Fibroblast of lung (primary cell): ENCODE data around the gene WDR93. TPM values are rescaled to one million over a fixed set of nuclear protein-coding genes. Genes with fewer than 3 reads are reported as not detected.
A peak's percentile ranks its signal among the peaks of the same experiment; 100 is the strongest.

ENCODE experiments used
- DNase-seq, 2 donors: peaks; one replicate each; pipeline versions ENCODE4 v3.0.0 to v3.0.0-alpha.2; 2010; ENCODE audit warnings: low read depth in 2 of 2
- H2AFZ ChIP-seq: 2 replicates; pipeline ENCODE4 v1.5.1; 2012; ENCODE audit warnings: low read length, control low read depth, inconsistent platforms
- H3K27ac ChIP-seq: 2 replicates; pipeline ENCODE4 v1.5.1; 2011; ENCODE audit warnings: low read length, control low read depth; ENCODE audit not compliant: insufficient read depth
- H3K27me3 ChIP-seq: 2 replicates; pipeline ENCODE4 v1.5.1; 2011; ENCODE audit warnings: mild to moderate bottlenecking, low read length; ENCODE audit not compliant: control insufficient read depth, insufficient read depth
- H3K36me3 ChIP-seq: 2 replicates; pipeline ENCODE4 v1.5.1; 2011; ENCODE audit warnings: low read length; ENCODE audit not compliant: control insufficient read depth, insufficient read depth
- H3K4me1 ChIP-seq: 2 replicates; pipeline ENCODE4 v1.5.1; 2011; ENCODE audit warnings: low read length; ENCODE audit not compliant: control insufficient read depth, insufficient read depth; ENCODE audit errors: extremely low read depth
- H3K4me2 ChIP-seq: 2 replicates; pipeline ENCODE4 v1.5.1; 2011; ENCODE audit warnings: low read length, control low read depth; ENCODE audit not compliant: insufficient read depth; ENCODE audit errors: extremely low read depth
- H3K4me3 ChIP-seq, 4 experiments: fragments of 200-600 bp in 1 of 4; sonication (generic) in 1 of 4; replicated peaks in 1 of 4; 2 replicates each; pipeline ENCODE4 v1.5.1; 2011 to 2016; ENCODE audit warnings: low read length in 4 of 4, low read depth in 3 of 4, mild to moderate bottlenecking in 3 of 4, control low read depth in 2 of 4, inconsistent platforms in 1 of 4, mixed read lengths in 1 of 4; ENCODE audit not compliant: insufficient read depth in 1 of 4; ENCODE audit errors: control extremely low read depth in 1 of 4
- H3K79me2 ChIP-seq: 2 replicates; pipeline ENCODE4 v1.5.1; 2012; ENCODE audit warnings: mild to moderate bottlenecking, low read length, inconsistent platforms; ENCODE audit not compliant: control insufficient read depth, insufficient read depth
- H3K9ac ChIP-seq: 2 replicates; pipeline ENCODE4 v1.5.1; 2011; ENCODE audit warnings: mild to moderate bottlenecking, low read length, control low read depth; ENCODE audit not compliant: insufficient read depth
- H3K9me3 ChIP-seq: 2 replicates; pipeline ENCODE4 v1.5.1; 2012; ENCODE audit warnings: low read depth, low read length; ENCODE audit not compliant: control insufficient read depth, insufficient read depth
- H4K20me1 ChIP-seq: 2 replicates; pipeline ENCODE4 v1.5.1; 2011; ENCODE audit warnings: low read length; ENCODE audit not compliant: control insufficient read depth, insufficient read depth; ENCODE audit errors: extremely low read depth
- CTCF ChIP-seq, 2 donors: IDR thresholded peaks in 1 of 2; conservative IDR thresholded peaks in 1 of 2; 1 replicate in 1 of 2; 2 replicates in 1 of 2; pipeline ENCODE4 v1.5.1; 2011 to 2012; ENCODE audit warnings: low read length in 2 of 2, control low read depth in 1 of 2, inconsistent platforms in 1 of 2, low read depth in 1 of 2, mild to moderate bottlenecking in 1 of 2
- EZH2 ChIP-seq: IDR thresholded peaks from 2 replicates; pipeline ENCODE4 v1.5.1; 2012; ENCODE audit warnings: low read length, control low read depth, mild to moderate bottlenecking; ENCODE audit errors: missing control alignments
- polyA plus RNA-seq, 2 donors: library from polyadenylated mRNA; depleted of rRNA in 1 of 2; stranded (reverse) in 1 of 2; unstranded in 1 of 2; fragments of >200 nt; gene quantifications; 2 replicates each; pipeline ENCODE4 v1.2.1, GENCODE V29; 2011 to 2012; ENCODE audit warnings: missing spikeins in 1 of 2
- total RNA-seq: library from RNA; depleted of rRNA; stranded (reverse); fragments of >200 nt; gene quantifications from 2 replicates; pipeline ENCODE4 v1.2.1, GENCODE V29; 2014

The WDR93 gene
- total and polyA plus RNA-seq, 2 donors (not counting 1 experiment from before 2014, with no cell fraction given): 0.14 to 0.17 TPM

GRCh38 chr15:89766357-89767311 is 76.0 kb downstream of the WDR93 start:
- Histone ChIP-seq H3K4me3 (no peak overlapping the region), H3K79me2 (no peaks in the 10 kb centered on the region), H3K27me3 (no peaks in the 10 kb centered on the region), H2AFZ (no peak overlapping the region), H3K4me2 (no peak overlapping the region), H4K20me1 (no peaks in the 10 kb centered on the region), H3K9ac (no peak overlapping the region), H3K4me1 (peaks cover 6% of the 10 kb centered on the region), H3K27ac (no peak overlapping the region), H3K36me3 (no peaks in the 10 kb centered on the region), H3K9me3 (no peaks in the 10 kb centered on the region)
- TF ChIP-seq CTCF (conservative IDR thresholded peaks at IDR 0.05 in 1 of 2, IDR thresholded peaks at IDR 0.05 in 1 of 2; ENCODE audit: low read depth in 1 of 2, low read length in 2 of 2): no peak
- no peak for TF ChIP-seq EZH2
- no peak for DNase-seq

DNA sequence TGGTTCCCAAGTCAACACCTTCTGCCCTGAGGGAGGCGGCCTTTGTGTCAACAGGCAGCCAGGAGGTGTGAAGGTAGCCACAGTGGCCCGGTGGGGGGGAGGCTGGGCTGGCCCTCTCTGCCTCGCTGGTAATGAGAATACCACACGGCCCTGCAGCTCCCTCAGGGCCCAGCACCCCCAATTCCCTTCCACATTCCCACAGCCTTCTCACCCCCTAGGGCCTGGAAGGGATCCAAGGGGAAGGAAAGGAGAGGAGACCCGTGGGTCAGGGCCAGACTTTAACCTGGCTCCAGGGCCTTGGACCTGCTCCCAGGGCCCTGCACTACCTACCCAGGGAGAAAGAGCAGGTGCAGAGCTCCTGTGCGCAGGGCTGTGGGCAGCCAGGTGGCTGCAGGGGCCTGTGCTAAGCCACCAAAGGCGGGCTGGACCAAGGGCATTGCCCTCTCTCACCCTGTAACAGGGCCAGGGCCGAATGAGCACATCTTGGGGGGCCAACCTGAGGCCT is 76.9 kb downstream of the WDR93 start:
- H3K79me2 ChIP-seq: no peaks in the 10 kb centered on the region
- peaks cover 6% of the 10 kb centered on the region for H3K4me1 ChIP-seq
- no peaks in the 10 kb centered on the region for H4K20me1 ChIP-seq
- TF ChIP-seq CTCF (conservative IDR thresholded peaks at IDR 0.05 in 1 of 2, IDR thresholded peaks at IDR 0.05 in 1 of 2; ENCODE audit: low read depth in 1 of 2, low read length in 2 of 2) (no peak), EZH2 (no peak)
- H3K9me3 ChIP-seq: no peaks in the 10 kb centered on the region
- no peak for DNase-seq
- no peak overlapping the region for H3K4me2 ChIP-seq
- H3K4me3 ChIP-seq: no peak overlapping the region
- H3K27me3 ChIP-seq: no peaks in the 10 kb centered on the region
- no peaks in the 10 kb centered on the region for H3K36me3 ChIP-seq
- no peak overlapping the region for H3K9ac ChIP-seq
- H2AFZ ChIP-seq: no peak overlapping the region
- H3K27ac ChIP-seq: no peak overlapping the region

- peak in 1 of 2 donors; percentile 65 for DNase-seq
- H3K27me3 ChIP-seq: no peaks in the 10 kb centered on the region
- peaks cover 6% of the 10 kb centered on the region for H3K4me1 ChIP-seq
- no peak overlapping the region for H2AFZ ChIP-seq
- no peak overlapping the region for H3K4me3 ChIP-seq
- no peaks in the 10 kb centered on the region for H3K9me3 ChIP-seq
- H3K79me2 ChIP-seq: no peaks in the 10 kb centered on the region
- no peaks in the 10 kb centered on the region for H4K20me1 ChIP-seq
- no peak overlapping the region for H3K9ac ChIP-seq
- H3K4me2 ChIP-seq: no peak overlapping the region
- TF ChIP-seq CTCF (conservative IDR thresholded peaks at IDR 0.05 in 1 of 2, IDR thresholded peaks at IDR 0.05 in 1 of 2; ENCODE audit: low read depth in 1 of 2, low read length in 2 of 2) (no peak), EZH2 (no peak)
- H3K27ac ChIP-seq: no peak overlapping the region
- H3K36me3 ChIP-seq: no peaks in the 10 kb centered on the region
These were observed 77.5 kb downstream of the WDR93 start for GRCh38 chr15:89768071-89768500.
